IMR-90 (cell line): ENCODE data around the gene NEO1.

Experiments
- BHLHE40 ChIP-seq: fragments of 150-350 bp; IDR thresholded peaks from 2 replicates; pipeline ENCODE4 v1.6.1; 2016; ENCODE audit warnings: mild to moderate bottlenecking, low read depth, low read length
- FOS ChIP-seq: fragments of 150-350 bp; IDR thresholded peaks from 2 replicates; pipeline ENCODE4 v1.6.1; 2016; ENCODE audit warnings: low read depth, low read length
- POLR2A ChIP-seq: IDR thresholded peaks from 2 replicates; pipeline ENCODE4 v1.6.1; 2012; ENCODE audit warnings: mild to moderate bottlenecking, low read depth, low read length
- RFX5 ChIP-seq: IDR thresholded peaks from 2 replicates; pipeline ENCODE4 v1.8.0; 2012; ENCODE audit warnings: low read depth, mild to moderate bottlenecking, low read length, moderate library complexity
- TF ChIP-seq, protein P1 (sequence below): conservative IDR thresholded peaks from 2 replicates; pipeline ENCODE4 v1.5.1; 2012; ENCODE audit warnings: mild to moderate bottlenecking, low read depth, low read length, improper control_type of control experiment
- TF ChIP-seq, protein P2 (sequence below): fragments of 150-350 bp; IDR thresholded peaks from 2 replicates; pipeline ENCODE4 v1.6.1; 2016; ENCODE audit warnings: low read depth, mild to moderate bottlenecking, low read length, moderate library complexity, borderline replicate concordance

DNA sequence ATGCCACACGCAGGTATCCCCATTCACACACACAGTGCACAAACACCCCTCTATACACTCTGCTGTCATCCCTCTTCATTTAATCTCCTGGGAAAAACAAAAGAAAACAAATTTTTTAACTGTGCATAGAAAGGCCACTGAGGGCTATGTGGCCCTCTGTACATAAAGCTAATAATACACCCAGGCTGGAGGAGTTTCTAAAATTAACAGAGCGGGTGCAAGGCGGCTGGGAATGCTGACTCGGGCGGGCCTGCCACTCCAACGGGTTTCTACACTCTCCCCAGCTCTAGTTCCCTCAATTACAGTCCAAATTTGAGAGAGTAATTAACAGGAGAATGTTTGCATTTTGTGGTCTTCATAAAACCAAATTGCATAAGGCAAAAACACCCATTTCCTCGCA, 293.4 kb downstream of the NEO1 start:
- TF ChIP-seq FOS (no peak), POLR2A (no peak), RFX5 (no peak), BHLHE40 (no peak)
- TF ChIP-seq, protein P1, sequence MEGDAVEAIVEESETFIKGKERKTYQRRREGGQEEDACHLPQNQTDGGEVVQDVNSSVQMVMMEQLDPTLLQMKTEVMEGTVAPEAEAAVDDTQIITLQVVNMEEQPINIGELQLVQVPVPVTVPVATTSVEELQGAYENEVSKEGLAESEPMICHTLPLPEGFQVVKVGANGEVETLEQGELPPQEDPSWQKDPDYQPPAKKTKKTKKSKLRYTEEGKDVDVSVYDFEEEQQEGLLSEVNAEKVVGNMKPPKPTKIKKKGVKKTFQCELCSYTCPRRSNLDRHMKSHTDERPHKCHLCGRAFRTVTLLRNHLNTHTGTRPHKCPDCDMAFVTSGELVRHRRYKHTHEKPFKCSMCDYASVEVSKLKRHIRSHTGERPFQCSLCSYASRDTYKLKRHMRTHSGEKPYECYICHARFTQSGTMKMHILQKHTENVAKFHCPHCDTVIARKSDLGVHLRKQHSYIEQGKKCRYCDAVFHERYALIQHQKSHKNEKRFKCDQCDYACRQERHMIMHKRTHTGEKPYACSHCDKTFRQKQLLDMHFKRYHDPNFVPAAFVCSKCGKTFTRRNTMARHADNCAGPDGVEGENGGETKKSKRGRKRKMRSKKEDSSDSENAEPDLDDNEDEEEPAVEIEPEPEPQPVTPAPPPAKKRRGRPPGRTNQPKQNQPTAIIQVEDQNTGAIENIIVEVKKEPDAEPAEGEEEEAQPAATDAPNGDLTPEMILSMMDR, result no peak
- TF ChIP-seq, protein P2, sequence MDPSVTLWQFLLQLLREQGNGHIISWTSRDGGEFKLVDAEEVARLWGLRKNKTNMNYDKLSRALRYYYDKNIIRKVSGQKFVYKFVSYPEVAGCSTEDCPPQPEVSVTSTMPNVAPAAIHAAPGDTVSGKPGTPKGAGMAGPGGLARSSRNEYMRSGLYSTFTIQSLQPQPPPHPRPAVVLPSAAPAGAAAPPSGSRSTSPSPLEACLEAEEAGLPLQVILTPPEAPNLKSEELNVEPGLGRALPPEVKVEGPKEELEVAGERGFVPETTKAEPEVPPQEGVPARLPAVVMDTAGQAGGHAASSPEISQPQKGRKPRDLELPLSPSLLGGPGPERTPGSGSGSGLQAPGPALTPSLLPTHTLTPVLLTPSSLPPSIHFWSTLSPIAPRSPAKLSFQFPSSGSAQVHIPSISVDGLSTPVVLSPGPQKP, result no peak
